IMR-90 (cell line): ENCODE measurements around the gene PTPRN2. TPM values are rescaled to one million over a fixed set of nuclear protein-coding genes. Genes with fewer than 3 reads are reported as not detected.

Experiments used
- ATAC-seq: fragments of 200-7000 bp; cut with Tn5 transposase; 2 replicates; pipeline ENCODE4 v1.9.1; 2020; ENCODE audit warnings: low read depth, mild to moderate bottlenecking, moderate library complexity
- BruUV-seq: library from RNA; stranded (reverse); fragments of 400-500 nt; replicated peaks from 2 replicates; lab custom pipeline; 2021; lab: Mats Ljungman, UMichigan
- CTCF ChIA-PET: fragments of 300-600 bp; formaldehyde crosslinking; extraction: SDS; loops from one replicate; lab custom pipeline; 2021; ENCODE audit warnings: antibody characterized with exemption; lab: Yijun Ruan, JAX
- POLR2A ChIA-PET: fragments of 300-600 bp; sonication (Branson Sonifier 250); formaldehyde crosslinking; loops from one replicate; lab custom pipeline; 2022; ENCODE audit warnings: antibody characterized with exemption; ENCODE audit not compliant: unreplicated experiment; lab: Charles Lee
- DNase-seq: peaks from one replicate; pipeline ENCODE4 v3.0.0; 2013
- H2AFZ ChIP-seq: replicated peaks from 2 replicates; pipeline ENCODE3; 2013; ENCODE audit warnings: low read length, mild to moderate bottlenecking; ENCODE audit not compliant: poor library complexity
- H2AK5ac ChIP-seq: 2 replicates; pipeline ENCODE4 v1.6.1; 2013; ENCODE audit warnings: low read depth, low read length, inconsistent platforms
- H2AK9ac ChIP-seq: replicated peaks from 2 replicates; pipeline ENCODE3; 2013; ENCODE audit warnings: mild to moderate bottlenecking, low read depth, low read length, moderate library complexity; ENCODE audit not compliant: poor library complexity
- H2BK120ac ChIP-seq: 2 replicates; pipeline ENCODE4 v1.6.1; 2013; ENCODE audit warnings: low read depth, low read length, inconsistent platforms
- H2BK15ac ChIP-seq: 3 replicates; pipeline ENCODE4 v1.6.1; 2013; ENCODE audit warnings: low read depth, low read length, inconsistent platforms
- H2BK20ac ChIP-seq: 2 replicates; pipeline ENCODE4 v1.6.1; 2013; ENCODE audit warnings: low read depth, mild to moderate bottlenecking, inconsistent platforms, low read length, moderate library complexity
- H2BK5ac ChIP-seq: 2 replicates; pipeline ENCODE4 v1.6.1; 2013; ENCODE audit warnings: mild to moderate bottlenecking, low read depth, low read length, inconsistent platforms; ENCODE audit not compliant: poor library complexity, severe bottlenecking
- H3K14ac ChIP-seq: replicated peaks from 2 replicates; pipeline ENCODE4 v1.6.1; 2013; ENCODE audit warnings: low read depth, low read length, inconsistent platforms
- H3K18ac ChIP-seq: 2 replicates; pipeline ENCODE4 v1.6.1; 2013; ENCODE audit warnings: low read depth, low read length, control low read depth
- H3K23ac ChIP-seq: 2 replicates; pipeline ENCODE4 v1.6.1; 2013; ENCODE audit warnings: low read depth, low read length, inconsistent platforms
- H3K27ac ChIP-seq: 2 replicates; pipeline ENCODE4 v1.5.1; 2013; ENCODE audit warnings: mild to moderate bottlenecking, control low read depth, low read length; ENCODE audit not compliant: insufficient read depth
- H3K27me3 ChIP-seq: 2 replicates; pipeline ENCODE4 v1.6.1; 2013; ENCODE audit warnings: low read length; ENCODE audit not compliant: control insufficient read depth, insufficient read depth
- H3K36me3 ChIP-seq: 2 replicates; pipeline ENCODE4 v1.6.1; 2013; ENCODE audit warnings: low read length, mixed read lengths; ENCODE audit not compliant: control insufficient read depth, insufficient read depth
- H3K4ac ChIP-seq: 2 replicates; pipeline ENCODE4 v1.6.1; 2013; ENCODE audit warnings: low read depth, low read length, inconsistent platforms
- H3K4me1 ChIP-seq: 2 replicates; pipeline ENCODE4 v1.6.1; 2013; ENCODE audit warnings: low read length, mixed read lengths; ENCODE audit not compliant: control insufficient read depth, insufficient read depth
- H3K4me2 ChIP-seq: 2 replicates; pipeline ENCODE4 v1.6.1; 2013; ENCODE audit warnings: low read depth, mild to moderate bottlenecking, control low read depth, low read length, moderate library complexity
- H3K4me3 ChIP-seq: 2 replicates; pipeline ENCODE4 v1.5.1; 2013; ENCODE audit warnings: low read depth, mild to moderate bottlenecking, control low read depth, low read length, moderate library complexity; ENCODE audit not compliant: insufficient read depth
- H3K56ac ChIP-seq: 2 replicates; pipeline ENCODE4 v1.6.1; 2013; ENCODE audit warnings: low read length, inconsistent platforms; ENCODE audit not compliant: insufficient read depth; ENCODE audit errors: extremely low read depth
- H3K79me1 ChIP-seq, 2 experiments: 2 replicates each; pipeline ENCODE4 v1.6.1; 2013; ENCODE audit warnings: low read length in 2 of 2, inconsistent platforms in 1 of 2, low read depth in 1 of 2
- H3K9ac ChIP-seq: 2 replicates; pipeline ENCODE4 v1.6.1; 2013; ENCODE audit warnings: low read depth, low read length, control low read depth
- H3K9me1 ChIP-seq: 2 replicates; pipeline ENCODE4 v1.6.1; 2013; ENCODE audit warnings: low read length, inconsistent platforms; ENCODE audit not compliant: insufficient read depth
- H3K9me3 ChIP-seq: 2 replicates; pipeline ENCODE4 v1.6.1; 2013; ENCODE audit warnings: low read length; ENCODE audit not compliant: control insufficient read depth, insufficient read depth
- H4K20me1 ChIP-seq: 2 replicates; pipeline ENCODE4 v1.6.1; 2013; ENCODE audit warnings: low read length, inconsistent platforms; ENCODE audit not compliant: insufficient read depth
- H4K5ac ChIP-seq: 2 replicates; pipeline ENCODE4 v1.6.1; 2013; ENCODE audit warnings: mild to moderate bottlenecking, low read depth, low read length, control low read depth
- H4K8ac ChIP-seq, 2 experiments: 2 replicates each; pipeline ENCODE4 v1.6.1; 2013; ENCODE audit warnings: low read depth in 2 of 2, low read length in 2 of 2, control low read depth in 1 of 2, inconsistent platforms in 1 of 2
- H4K91ac ChIP-seq: 2 replicates; pipeline ENCODE4 v1.6.1; 2013; ENCODE audit warnings: low read depth, low read length, inconsistent platforms; ENCODE audit not compliant: insufficient read depth
- MAZ ChIP-seq: IDR thresholded peaks from 2 replicates; pipeline ENCODE4 v1.6.1; 2012; ENCODE audit warnings: low read depth, mild to moderate bottlenecking, low read length, improper control_type of control experiment, moderate library complexity, borderline replicate concordance
- USF2 ChIP-seq: fragments of 150-350 bp; IDR thresholded peaks from 2 replicates; pipeline ENCODE4 v1.6.1; 2017; ENCODE audit warnings: mild to moderate bottlenecking, antibody characterized with exemption, low read length, low read depth
- WGBS, 2 experiments: methylation state at CpG; one replicate each; pipeline versions ENCODE4 v1.1.5 to v1.1.7; 2013; ENCODE audit warnings: missing lambda C conversion rate in 2 of 2; ENCODE audit not compliant: insufficient read length in 1 of 2; ENCODE audit errors: extremely low coverage in 2 of 2; 5-methylcytosine and 5-hydroxymethylcytosine counted together
- dilution Hi-C: fragments of 300-500 bp; cut with HindIII; formaldehyde crosslinking; loops from one replicate; pipeline ENCODE4 v1.14.3; 2018; ENCODE audit warnings: low sequenced_read_pairs; ENCODE audit not compliant: unreplicated experiment
- in situ Hi-C: fragments of 300-500 bp; cut with MboI; formaldehyde crosslinking; loops from 3 replicates; pipeline ENCODE4 v1.14.3; 2019; ENCODE audit warnings: low sequenced_read_pairs, inconsistent platforms, mixed read lengths
- intact Hi-C: fragments of 100-400 bp; cut with micrococcal nuclease; formaldehyde crosslinking; loops from 2 replicates; pipeline ENCODE4 v1.10.0; 2022
- polyA plus RNA-seq, 3 experiments: library from polyadenylated mRNA; depleted of rRNA; stranded (reverse); fragments of >200 nt; gene quantifications; 2 replicates each; pipeline ENCODE4 v1.2.3, GENCODE V29; 2012; ENCODE audit warnings: low replicate concordance in 1 of 3
- total RNA-seq: library from RNA; depleted of rRNA; stranded (reverse); fragments of >200 nt; gene quantifications from 2 replicates; pipeline ENCODE4 v1.2.3, GENCODE V29; 2012

PTPRN2 gene
- total and polyA plus RNA-seq, 2 of the 4 experiments (the other 2 are of a cell fraction) = 0.03 TPM; not detected in 1

DNA sequence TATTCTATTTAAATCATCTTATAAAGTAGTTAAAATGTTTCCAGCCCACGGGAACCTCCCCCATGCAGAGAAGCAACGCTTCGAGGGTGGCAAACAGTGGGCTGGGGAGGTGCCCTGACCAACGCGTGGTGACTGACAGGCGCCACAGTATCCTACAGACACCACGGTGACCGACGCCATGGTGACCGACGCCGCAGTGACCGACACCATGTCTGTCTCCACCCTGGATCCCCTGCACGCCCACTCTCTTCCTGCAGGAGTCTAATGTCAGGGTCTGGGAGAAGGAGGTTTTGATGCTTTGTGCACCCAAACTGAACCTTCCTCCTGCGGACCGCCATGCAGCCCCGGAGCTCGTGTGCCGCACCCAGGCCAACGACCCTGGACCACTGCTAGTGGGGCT, 464.4 kb downstream of the PTPRN2 start:
- H3K27me3 ChIP-seq = no peaks in the 10 kb centered on the region
- dilution Hi-C loops (no loop called here), in situ Hi-C loops (no loop called here), intact Hi-C loops (no loop called here)
- H2BK120ac ChIP-seq = no peak overlapping the region
- no peak overlapping the region for H3K14ac ChIP-seq
- H3K23ac ChIP-seq = no peak overlapping the region
- no peak overlapping the region for H2BK15ac ChIP-seq
- ATAC-seq = no peak
- no peak overlapping the region for H2AK5ac ChIP-seq
- H3K4me3 ChIP-seq = no peak overlapping the region
- H3K4me2 ChIP-seq = no peak overlapping the region
- BruUV-seq = no TSS peak
- H3K56ac ChIP-seq = no peak overlapping the region
- H2AK9ac ChIP-seq = no peak overlapping the region
- H2BK20ac ChIP-seq = no peak overlapping the region
- no peak overlapping the region for H3K9ac ChIP-seq
- no peak overlapping the region for H4K8ac ChIP-seq
- no peak for DNase-seq
- H3K4ac ChIP-seq = no peak overlapping the region
- ChIA-PET POLR2A (no interaction called here), CTCF (no interaction called here)
- WGBS, 2 experiments = no CpG with 5 or more reads among the region's 20 CpGs
- H2BK5ac ChIP-seq = no peak overlapping the region
- no peak overlapping the region for H3K27ac ChIP-seq
- H4K5ac ChIP-seq = no peak overlapping the region
- H3K79me1 ChIP-seq = no peaks in the 10 kb centered on the region
- no peak overlapping the region for H2AFZ ChIP-seq
- H3K18ac ChIP-seq = no peak overlapping the region
- no peaks in the 10 kb centered on the region for H3K36me3 ChIP-seq
- H3K9me1 ChIP-seq = no peaks in the 10 kb centered on the region
- H4K20me1 ChIP-seq = no peaks in the 10 kb centered on the region
- TF ChIP-seq MAZ (no peak), USF2 (no peak)
- H4K91ac ChIP-seq = no peak overlapping the region
- peaks cover 55% of the 10 kb centered on the region for H3K9me3 ChIP-seq
- H3K4me1 ChIP-seq = no peaks in the 10 kb centered on the region
